Measurements from ENCODE around the gene MED1.
"Not testable (repeated sequence)": the region's sequence is repeated elsewhere in the genome, so short reads cannot be mapped to it uniquely, and the experiment has no call there.

GRCh38 chr17:39439868-39440267 is 11.2 kb downstream of the MED1 start:
- TF ChIP-seq POLR2A, POLR2AphosphoS5, CTCF, EP300 (IDR thresholded peaks at IDR 0.05): not testable (repeated sequence)
